GM19328 (cell line): ENCODE results near the gene PCA3.
"Not testable (repeated sequence)": the region's sequence is repeated elsewhere in the genome, so short reads cannot be mapped to it uniquely, and the experiment has no call there.

ENCODE experiments used
- ATAC-seq: cut with Tn5 transposase; IDR thresholded peaks from one replicate; pipeline ENCODE4 v1.9.1; 2021; ENCODE audit warnings: mild to moderate bottlenecking, moderate library complexity; ENCODE audit not compliant: unreplicated experiment

The PCA3 gene

GRCh38 chr9:76764138-76764537 lies at the start of gene PCA3:
Gene PCA3 (plus strand): TSS chr9:76764438.
- ATAC-seq = no peak

GRCh38 chr9:76716085-76716672 lies 48.1 kb upstream of the PCA3 start:
- no peak for ATAC-seq

- ATAC-seq = no peak
Measured at GRCh38 chr9:76717176-76717575, 47.1 kb upstream of the PCA3 start.

GRCh38 chr9:76717613-76718012 lies 46.6 kb upstream of the PCA3 start:
- ATAC-seq = no peak

GRCh38 chr9:76718166-76718565 lies 46.1 kb upstream of the PCA3 start:
- ATAC-seq = no peak

GRCh38 chr9:76720245-76720644 lies 44.0 kb upstream of the PCA3 start:
- no peak for ATAC-seq

GRCh38 chr9:76725011-76725546 lies 39.2 kb upstream of the PCA3 start:
- ATAC-seq = no peak

- no peak for ATAC-seq
Measured at GRCh38 chr9:76725885-76726284, 38.4 kb upstream of the PCA3 start.

- ATAC-seq = no peak
Measured at GRCh38 chr9:76729116-76729515, 35.1 kb upstream of the PCA3 start.

- ATAC-seq = no peak
Measured at GRCh38 chr9:76729980-76730737, 34.1 kb upstream of the PCA3 start.

- no peak for ATAC-seq
Measured at GRCh38 chr9:76730801-76731200, 33.4 kb upstream of the PCA3 start.

- no peak for ATAC-seq
Measured at GRCh38 chr9:76732341-76732958, 31.8 kb upstream of the PCA3 start.

- no peak for ATAC-seq
Measured at GRCh38 chr9:76733096-76733495, 31.1 kb upstream of the PCA3 start.

GRCh38 chr9:76734716-76735115 lies 29.5 kb upstream of the PCA3 start:
- ATAC-seq = no peak

GRCh38 chr9:76737154-76737902 lies 26.9 kb upstream of the PCA3 start:
- ATAC-seq = no peak

- ATAC-seq = no peak
Measured at GRCh38 chr9:76738402-76738801, 25.8 kb upstream of the PCA3 start.

- no peak for ATAC-seq
Measured at GRCh38 chr9:76741524-76741923, 22.7 kb upstream of the PCA3 start.

GRCh38 chr9:76742890-76743289 lies 21.3 kb upstream of the PCA3 start:
- not testable (repeated sequence) for ATAC-seq

GRCh38 chr9:76743931-76744330 lies 20.3 kb upstream of the PCA3 start:
- ATAC-seq = no peak

GRCh38 chr9:76744336-76744735 lies 19.9 kb upstream of the PCA3 start:
- peak; percentile 87 for ATAC-seq

GRCh38 chr9:76751001-76751400 lies 13.2 kb upstream of the PCA3 start:
- ATAC-seq = no peak
